GM12891 (cell line): ENCODE measurements around the gene TBC1D22A.

ENCODE experiments used
- DNase-seq: peaks from one replicate; pipeline ENCODE4 v3.0.0; 2011; ENCODE audit warnings: low spot score; ENCODE audit not compliant: insufficient read length
- FAIRE-seq: peaks from 2 replicates; lab custom pipeline; 2011; peaks lifted over from hg19 to GRCh38; lab: Jason Lieb, UNC
- PAX5 ChIP-seq: IDR thresholded peaks from 2 replicates; pipeline ENCODE4 v1.6.1; 2011; ENCODE audit warnings: low read length, moderate library complexity, mild to moderate bottlenecking; ENCODE audit not compliant: insufficient read depth, severe bottlenecking
- POLR2A ChIP-seq: IDR thresholded peaks from 2 replicates; pipeline ENCODE4 v1.6.1; 2011; ENCODE audit warnings: low read depth, low read length, control low read depth
- POLR2AphosphoS5 ChIP-seq: IDR thresholded peaks from 2 replicates; pipeline ENCODE4 v1.6.1; 2011; ENCODE audit warnings: low read depth, low read length, control low read depth
- POU2F2 ChIP-seq: IDR thresholded peaks from 2 replicates; pipeline ENCODE4 v1.6.1; 2011; ENCODE audit warnings: low read depth, mild to moderate bottlenecking, control low read depth, low read length, moderate library complexity
- SPI1 ChIP-seq: IDR thresholded peaks from 2 replicates; pipeline ENCODE4 v1.6.1; 2011; ENCODE audit warnings: low read depth, low read length, control low read depth
- TAF1 ChIP-seq: IDR thresholded peaks from 2 replicates; pipeline ENCODE4 v1.6.1; 2011; ENCODE audit warnings: low read depth, low read length, control low read depth

TBC1D22A gene

GRCh38 chr22:46894081-46894671 is 131.7 kb downstream of the TBC1D22A start:
- no peak for TF ChIP-seq PAX5
- no peak for TF ChIP-seq POLR2AphosphoS5
- no peak for TF ChIP-seq POLR2A
- TF ChIP-seq TAF1: no peak
- TF ChIP-seq SPI1: no peak
- TF ChIP-seq POU2F2: no peak
- no peak for DNase-seq
- no peak for FAIRE-seq

DNA sequence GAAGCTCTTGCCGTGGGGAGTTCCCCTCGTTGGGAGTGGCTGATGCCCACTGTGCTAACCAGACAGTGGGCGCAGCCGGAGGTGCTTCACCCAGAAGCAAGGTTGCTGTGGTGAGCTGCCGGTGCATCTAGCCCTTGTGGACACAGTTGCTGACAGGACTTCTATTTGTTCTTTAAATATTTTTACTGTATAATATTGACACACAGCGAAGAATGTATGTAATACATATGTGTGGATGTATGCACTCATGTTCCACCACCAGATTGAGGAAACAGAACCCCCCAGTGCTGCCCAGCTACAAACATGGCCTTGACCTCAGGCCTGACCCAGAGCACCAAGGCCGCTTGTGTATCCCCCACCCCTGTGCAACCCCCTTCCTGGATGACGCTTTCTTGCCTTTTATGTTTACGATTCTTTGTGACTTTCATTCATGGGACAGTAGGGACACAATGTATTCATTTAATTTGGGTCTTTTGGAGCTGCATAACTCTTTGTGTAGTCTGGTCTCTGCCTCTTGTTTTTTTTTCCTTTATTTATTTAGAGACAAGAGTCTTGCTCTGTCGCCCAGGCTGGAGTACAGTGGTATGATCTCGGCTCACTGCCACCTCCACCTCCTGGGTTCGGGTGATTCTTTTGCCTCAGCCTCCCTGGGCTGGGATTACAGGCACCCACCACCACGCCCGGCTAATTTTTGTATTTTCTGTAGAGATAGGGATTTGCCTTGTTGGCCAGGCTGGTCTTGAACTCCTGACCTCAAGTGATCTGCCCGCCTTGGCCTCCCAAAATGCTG is 132.6 kb downstream of the TBC1D22A start:
- FAIRE-seq (no peak), DNase-seq (no peak)
- TF ChIP-seq SPI1: no peak

DNA sequence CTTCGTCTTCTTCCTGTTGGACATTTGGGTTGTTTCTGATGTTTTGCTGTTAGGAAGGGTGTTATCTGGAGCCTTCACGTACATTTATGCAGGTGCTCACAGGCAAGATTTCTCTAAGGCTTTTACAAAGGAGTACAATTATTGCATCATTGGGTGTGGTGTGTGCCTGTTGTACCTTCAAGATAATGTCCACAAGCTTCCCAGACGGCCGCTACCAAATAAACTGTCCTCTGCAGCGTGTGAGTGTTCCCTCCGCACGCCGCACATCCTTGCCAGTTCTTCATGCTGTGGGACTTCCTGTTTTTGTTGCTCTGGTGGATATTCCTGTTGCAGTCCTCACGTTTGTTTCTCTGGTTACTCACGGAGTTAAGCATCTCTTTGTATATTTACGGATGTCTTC is 133.3 kb downstream of the TBC1D22A start:
- DNase-seq (no peak), FAIRE-seq (no peak)
- TF ChIP-seq PAX5: no peak
- no peak for TF ChIP-seq POLR2AphosphoS5
- TF ChIP-seq TAF1: no peak
- 0 out of 2 replicates have a peak, but pooled peaks have one; percentile 40 for TF ChIP-seq SPI1
- TF ChIP-seq POU2F2: no peak

GRCh38 chr22:46896166-46896565 is 133.7 kb downstream of the TBC1D22A start:
- TF ChIP-seq POU2F2 (no peak), POLR2A (no peak), POLR2AphosphoS5 (no peak), TAF1 (no peak), SPI1 (no peak), PAX5 (no peak)
- peak; percentile 31 for FAIRE-seq
- no peak for DNase-seq

DNA sequence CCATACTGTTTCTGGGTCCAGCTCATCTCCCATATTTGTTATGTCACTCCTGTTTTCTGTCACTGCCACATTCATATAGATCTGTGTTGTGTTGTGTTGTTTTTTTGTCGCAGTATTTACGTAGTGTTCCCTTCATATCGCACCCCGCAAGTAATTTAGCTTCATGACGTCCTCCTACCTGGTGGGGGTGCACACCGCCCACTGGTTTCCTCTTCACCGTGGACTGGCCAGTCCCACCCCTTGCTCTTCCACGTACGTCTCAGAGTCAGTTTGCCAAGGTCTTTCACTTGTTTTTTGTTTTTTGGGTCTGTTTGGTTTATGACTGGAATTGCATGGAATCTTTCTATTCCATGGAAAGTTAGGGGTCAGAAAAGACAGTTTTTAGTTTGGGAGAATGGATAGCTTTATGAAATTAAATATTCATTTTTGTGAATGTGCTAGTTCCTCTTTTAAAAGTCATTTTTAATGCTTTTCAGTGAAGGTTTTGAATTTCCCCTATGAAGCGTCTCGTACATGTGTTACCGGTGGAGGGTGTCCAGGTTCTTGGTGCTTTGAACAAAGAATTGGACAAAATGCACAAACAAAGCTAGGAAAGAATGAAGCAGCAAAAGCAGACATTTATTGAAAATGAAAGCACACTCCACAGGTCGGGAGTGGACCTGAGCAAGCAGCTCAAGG is 134.3 kb downstream of the TBC1D22A start:
- FAIRE-seq (peak; percentile 35), DNase-seq (no peak)

GRCh38 chr22:46897246-46897623 is 134.8 kb downstream of the TBC1D22A start:
- TF ChIP-seq POU2F2 (no peak), PAX5 (no peak), SPI1 (no peak), TAF1 (no peak), POLR2AphosphoS5 (no peak), POLR2A (no peak)
- FAIRE-seq (no peak), DNase-seq (no peak)

More for the DNA sequence above, 134.3 kb downstream of the TBC1D22A start:
- TF ChIP-seq PAX5 (no peak), POLR2AphosphoS5 (no peak), POLR2A (no peak), SPI1 (no peak), POU2F2 (no peak), TAF1 (no peak)

DNA sequence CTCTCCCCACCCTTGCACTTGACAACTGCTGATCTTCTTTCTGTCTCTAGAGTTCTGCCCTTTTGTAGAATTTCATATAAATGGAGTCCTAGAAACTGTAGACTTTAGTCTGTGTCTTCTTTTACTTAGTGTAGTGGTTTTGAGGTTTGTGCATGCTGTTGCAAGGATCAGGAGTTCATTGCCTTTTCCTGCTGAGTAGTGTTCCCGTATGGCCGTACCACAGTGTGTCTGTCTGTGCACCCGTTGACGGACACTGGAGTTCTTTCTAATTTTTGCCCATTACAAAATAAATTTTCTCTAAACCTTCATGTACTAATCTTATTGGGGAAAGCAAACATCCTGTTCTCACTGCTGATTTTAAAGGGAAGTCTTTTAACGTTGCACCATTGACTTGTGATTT is 138.1 kb downstream of the TBC1D22A start:
- no peak for DNase-seq
- no peak for FAIRE-seq
- TF ChIP-seq TAF1: no peak
- TF ChIP-seq PAX5: no peak

DNA sequence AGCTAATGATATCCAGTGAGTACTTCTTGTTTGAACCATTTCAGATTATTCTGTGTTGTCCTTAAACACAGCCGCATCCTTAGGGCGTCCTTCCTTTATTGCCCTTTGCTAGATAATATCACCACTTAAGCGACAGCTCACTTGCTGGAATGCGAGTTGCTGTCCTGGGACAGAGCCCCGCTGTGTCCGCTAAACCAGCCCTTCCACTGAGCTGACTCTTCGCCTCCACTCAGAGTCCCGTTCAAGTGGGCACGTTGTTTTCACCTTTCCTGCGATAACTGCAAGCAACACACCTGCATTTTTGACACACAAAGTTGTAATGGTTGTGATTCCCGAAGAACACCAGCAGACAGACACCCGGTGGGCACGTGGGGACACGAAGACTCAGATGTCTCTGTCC is 140.0 kb downstream of the TBC1D22A start:
- FAIRE-seq (peak; percentile 9), DNase-seq (no peak)

GRCh38 chr22:46902998-46903916 is 140.8 kb downstream of the TBC1D22A start:
- no peak for DNase-seq
- no peak for TF ChIP-seq TAF1
- no peak for TF ChIP-seq POLR2AphosphoS5
- TF ChIP-seq PAX5: no peak
- no peak for TF ChIP-seq SPI1
- no peak for TF ChIP-seq POU2F2
- no peak for TF ChIP-seq POLR2A
- no peak for FAIRE-seq

More for the DNA sequence above, 140.0 kb downstream of the TBC1D22A start:
- TF ChIP-seq TAF1 (no peak), SPI1 (no peak), POU2F2 (no peak), PAX5 (no peak), POLR2AphosphoS5 (no peak), POLR2A (no peak)
